HS-5 (cell line): Measurements from ENCODE around the gene TNFRSF9.

Experiments used
- DNase-seq: peaks from one replicate; pipeline ENCODE4 v3.0.0-alpha.2; 2012; ENCODE audit warnings: low read depth

Gene TNFRSF9

DNA sequence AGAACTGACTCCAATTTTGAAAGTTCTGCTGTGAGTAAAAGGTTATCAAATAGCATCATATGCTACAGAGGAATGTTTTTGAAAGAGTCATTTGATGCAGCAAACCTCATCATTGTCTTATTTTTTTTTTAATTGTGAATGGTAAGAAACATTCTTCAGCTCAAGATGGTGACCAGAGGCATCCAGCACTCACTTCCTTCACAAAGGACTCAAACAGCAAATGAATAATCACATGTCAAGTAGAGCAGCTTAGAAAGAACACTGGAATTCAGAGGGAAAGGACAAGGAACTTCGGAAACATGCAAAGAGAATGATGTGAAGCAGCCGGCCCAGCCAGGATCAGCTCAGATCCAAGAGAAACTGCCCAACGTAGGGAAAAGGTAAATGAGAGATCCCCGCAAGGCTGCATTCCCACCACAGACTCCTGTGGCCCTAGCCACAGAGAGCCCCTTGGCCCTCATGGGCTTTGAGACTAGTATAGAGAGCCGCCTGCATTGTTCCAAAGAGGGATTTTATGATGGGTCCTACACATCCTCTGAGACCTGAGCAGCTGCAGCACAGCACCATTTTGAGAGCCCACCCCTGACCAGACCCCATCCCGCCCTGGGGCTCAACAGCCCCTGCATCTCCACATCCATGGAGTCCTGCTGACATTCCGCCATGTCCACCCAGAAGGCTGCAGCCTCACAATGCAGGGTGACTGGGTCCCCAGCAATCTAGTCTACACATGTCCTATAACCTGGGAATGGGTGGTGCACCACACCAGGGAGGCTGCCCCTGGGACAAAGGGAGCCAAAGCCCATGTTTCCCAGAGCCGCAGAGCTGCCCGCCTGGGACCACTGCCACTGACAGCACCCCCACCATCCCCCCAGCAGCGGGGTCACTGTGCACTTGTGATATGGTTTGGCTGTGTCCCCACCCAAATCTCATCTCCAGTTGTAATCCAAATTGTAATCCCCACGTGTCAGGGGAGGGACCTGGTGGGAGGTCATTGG is 66.5 kb downstream of the TNFRSF9 start:
- DNase-seq: no peak

DNA sequence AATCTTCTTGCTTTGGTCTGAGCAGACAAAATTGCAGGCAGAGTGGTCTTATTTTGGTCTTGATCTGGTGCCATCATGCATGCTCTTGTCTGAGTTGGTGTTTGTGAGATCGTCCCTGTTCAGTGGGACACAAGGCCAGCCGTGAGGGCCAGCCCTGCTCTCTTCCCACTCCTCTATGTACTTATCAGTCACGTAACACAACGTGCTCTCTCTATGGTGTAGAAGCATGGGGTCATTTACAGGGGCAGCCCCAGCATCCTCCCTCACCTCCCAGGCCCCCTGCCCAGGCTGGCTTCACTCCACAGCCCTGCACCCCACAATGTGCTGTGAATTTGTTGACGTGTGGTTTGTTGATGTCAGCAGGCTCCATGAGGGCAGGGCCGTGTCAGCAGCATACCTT is 69.5 kb downstream of the TNFRSF9 start:
- DNase-seq: no peak

DNA sequence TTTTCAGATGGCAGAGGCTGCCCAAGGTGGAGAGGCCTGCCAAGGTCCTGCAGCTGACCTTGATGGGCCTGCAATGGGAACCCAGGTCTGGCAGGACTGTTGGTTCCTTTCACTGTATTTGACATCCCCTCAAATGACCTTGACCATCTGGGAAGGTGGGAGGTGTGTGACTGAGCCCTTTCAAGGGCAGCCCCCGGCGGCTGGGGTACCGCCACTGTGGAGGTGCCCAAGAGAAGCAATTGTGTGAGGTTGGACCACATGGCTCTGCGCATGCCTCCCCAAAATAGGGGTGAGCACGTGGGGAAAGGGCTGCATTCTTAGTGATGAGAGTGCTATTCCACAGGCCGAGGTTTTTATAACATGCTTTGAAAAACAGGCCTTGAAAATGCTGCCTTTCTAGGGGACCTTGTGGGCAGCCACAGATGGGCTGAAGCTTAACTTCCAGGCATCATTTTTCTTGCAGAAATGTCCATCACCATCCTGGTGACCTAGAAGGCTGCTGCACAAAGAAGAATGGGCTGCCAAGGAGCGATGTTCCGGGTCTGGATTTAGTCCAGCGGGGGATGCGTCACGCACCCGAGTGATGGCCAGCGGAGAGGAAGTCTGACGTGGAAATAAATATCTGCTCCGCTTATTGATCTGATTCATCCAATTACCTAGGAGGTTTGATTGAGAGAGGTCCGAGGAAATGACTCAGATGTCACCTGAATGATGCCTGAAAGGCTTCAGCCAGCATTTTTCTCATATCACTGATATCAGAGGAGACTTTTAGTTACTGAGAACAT is 71.3 kb downstream of the TNFRSF9 start:
- no peak for DNase-seq

DNA sequence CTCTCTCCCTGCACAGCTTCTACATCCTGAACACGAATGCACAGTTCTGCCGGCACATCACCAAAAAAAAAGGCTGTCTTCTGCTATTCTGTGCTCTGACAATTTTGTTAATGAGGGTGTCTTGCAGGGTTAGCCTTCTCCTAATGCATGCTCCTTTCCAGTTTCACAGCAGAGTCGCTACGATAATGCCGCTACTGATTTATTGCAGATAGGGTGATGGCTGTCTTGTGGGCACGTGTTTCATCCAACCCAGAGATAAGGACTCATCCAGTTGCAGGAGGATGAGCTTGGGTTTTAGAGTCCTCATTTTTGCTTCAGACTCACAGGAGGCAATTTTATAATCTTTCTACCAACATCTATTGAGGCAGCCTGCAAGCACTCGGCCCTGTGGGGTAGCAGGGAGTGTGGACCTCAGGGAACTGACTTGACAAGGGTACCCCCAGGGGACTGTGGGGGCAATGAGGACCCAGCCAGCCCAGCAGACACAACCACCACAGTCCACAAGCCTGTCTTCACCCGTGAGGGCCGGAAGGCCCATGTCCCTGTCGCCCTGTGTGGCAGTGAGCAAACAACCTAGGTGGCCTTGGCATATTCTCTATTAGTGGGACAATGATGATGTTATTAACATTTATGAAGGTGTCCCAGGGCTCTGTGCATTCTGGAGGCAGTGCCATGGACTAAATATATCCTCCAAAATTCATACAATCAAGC is 72.4 kb downstream of the TNFRSF9 start:
- DNase-seq: no peak

DNA sequence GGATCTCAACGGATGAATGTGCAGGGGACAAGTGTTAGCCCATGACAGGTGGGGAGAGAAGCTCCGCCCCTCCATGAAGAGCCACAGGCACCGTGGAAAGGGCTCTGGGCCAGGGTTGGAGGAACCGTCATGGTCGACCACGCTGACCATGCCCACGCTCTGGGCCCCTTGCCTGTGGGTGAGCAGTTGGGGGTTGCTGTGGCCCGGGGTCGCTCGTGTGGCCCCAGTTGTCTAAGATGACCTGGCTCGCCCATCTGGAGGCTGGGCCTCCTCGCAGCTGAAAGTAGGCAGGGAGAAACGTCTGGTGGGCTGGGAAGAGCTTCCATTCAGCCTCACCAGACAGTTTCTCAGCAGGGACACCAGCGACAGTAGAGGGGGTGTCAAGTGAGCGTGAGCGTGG is 74.7 kb downstream of the TNFRSF9 start:
- DNase-seq: no peak
